NB4 (cell line): Measurements from ENCODE around the gene GADL1.

Source experiments
- POLR2A ChIP-seq: IDR thresholded peaks from 2 replicates; pipeline ENCODE4 v1.6.1; 2011; ENCODE audit warnings: mild to moderate bottlenecking; ENCODE audit not compliant: insufficient read length; ENCODE audit errors: extremely low read depth
- TF ChIP-seq, protein P1 (sequence below): IDR thresholded peaks from one replicate; pipeline ENCODE4 v1.5.1; 2012; ENCODE audit warnings: low read depth, low read length
- TF ChIP-seq, protein P2 (sequence below): IDR thresholded peaks from 2 replicates; pipeline ENCODE4 v1.6.1; 2011; ENCODE audit warnings: low read depth, low read length

DNA sequence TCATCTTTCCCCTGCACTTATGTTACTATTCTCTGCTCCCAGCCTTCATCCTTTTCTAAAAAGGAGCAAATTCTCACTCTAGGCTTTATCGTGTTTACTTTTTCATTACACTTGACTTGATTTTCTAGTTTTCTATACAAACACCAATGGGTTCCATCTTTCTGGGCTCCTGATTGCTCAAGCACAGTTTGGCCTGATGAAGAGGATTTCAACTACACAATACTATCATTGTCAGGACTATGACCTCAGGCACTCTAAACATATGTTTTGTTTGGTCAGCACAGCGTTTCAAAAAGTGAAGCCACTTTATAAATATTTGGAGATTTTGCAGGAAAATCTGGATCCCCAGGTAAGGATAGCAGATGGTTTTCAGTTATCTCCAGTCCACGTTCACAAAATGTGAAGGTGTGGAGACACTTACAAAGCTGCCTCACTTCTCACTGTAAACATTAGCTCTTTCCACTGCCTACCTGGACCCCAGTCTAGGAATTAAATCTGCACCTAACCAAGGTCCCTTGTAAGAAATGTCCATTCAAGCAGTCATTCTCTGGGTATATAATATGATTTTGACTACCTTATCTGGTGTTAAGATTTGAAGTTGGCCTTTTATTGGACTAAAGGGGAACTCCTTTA lies 201.8 kb downstream of the GADL1 start:
- TF ChIP-seq POLR2A, result no peak
- TF ChIP-seq, protein P1, sequence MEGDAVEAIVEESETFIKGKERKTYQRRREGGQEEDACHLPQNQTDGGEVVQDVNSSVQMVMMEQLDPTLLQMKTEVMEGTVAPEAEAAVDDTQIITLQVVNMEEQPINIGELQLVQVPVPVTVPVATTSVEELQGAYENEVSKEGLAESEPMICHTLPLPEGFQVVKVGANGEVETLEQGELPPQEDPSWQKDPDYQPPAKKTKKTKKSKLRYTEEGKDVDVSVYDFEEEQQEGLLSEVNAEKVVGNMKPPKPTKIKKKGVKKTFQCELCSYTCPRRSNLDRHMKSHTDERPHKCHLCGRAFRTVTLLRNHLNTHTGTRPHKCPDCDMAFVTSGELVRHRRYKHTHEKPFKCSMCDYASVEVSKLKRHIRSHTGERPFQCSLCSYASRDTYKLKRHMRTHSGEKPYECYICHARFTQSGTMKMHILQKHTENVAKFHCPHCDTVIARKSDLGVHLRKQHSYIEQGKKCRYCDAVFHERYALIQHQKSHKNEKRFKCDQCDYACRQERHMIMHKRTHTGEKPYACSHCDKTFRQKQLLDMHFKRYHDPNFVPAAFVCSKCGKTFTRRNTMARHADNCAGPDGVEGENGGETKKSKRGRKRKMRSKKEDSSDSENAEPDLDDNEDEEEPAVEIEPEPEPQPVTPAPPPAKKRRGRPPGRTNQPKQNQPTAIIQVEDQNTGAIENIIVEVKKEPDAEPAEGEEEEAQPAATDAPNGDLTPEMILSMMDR, result no peak
- TF ChIP-seq, protein P2, sequence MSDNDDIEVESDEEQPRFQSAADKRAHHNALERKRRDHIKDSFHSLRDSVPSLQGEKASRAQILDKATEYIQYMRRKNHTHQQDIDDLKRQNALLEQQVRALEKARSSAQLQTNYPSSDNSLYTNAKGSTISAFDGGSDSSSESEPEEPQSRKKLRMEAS, result no peak
